CD4-positive, alpha-beta memory T cell (primary cell): ENCODE results near the gene MPV17L2. TPM values are rescaled to one million over a fixed set of nuclear protein-coding genes. Genes with fewer than 3 reads are reported as not detected.

Experiments used
- CTCF ChIA-PET: fragments of 350-600 bp; sonication (Branson Sonifier 250); formaldehyde crosslinking; loops from one replicate; lab custom pipeline; 2021; ENCODE audit warnings: inconsistent platforms; ENCODE audit not compliant: partially characterized antibody; lab: Charles Lee
- POLR2A ChIA-PET: fragments of 350-600 bp; sonication (Branson Sonifier 250); formaldehyde crosslinking; loops from one replicate; lab custom pipeline; 2021; ENCODE audit not compliant: partially characterized antibody; lab: Charles Lee
- DNase-seq, 5 donors: peaks; one replicate each; pipeline versions ENCODE4 v3.0.0 to v3.0.0-alpha.2; 2020 to 2022; ENCODE audit warnings: mixed read lengths in 1 of 5
- H3K27ac ChIP-seq: one replicate; pipeline ENCODE4 v1.7.0; 2013; ENCODE audit warnings: low read depth, low read length
- H3K27me3 ChIP-seq: 2 replicates; pipeline ENCODE4 v1.7.0; 2013; ENCODE audit warnings: mild to moderate bottlenecking, low read length, moderate library complexity; ENCODE audit not compliant: insufficient read depth
- H3K36me3 ChIP-seq: 2 replicates; pipeline ENCODE4 v1.7.0; 2013; ENCODE audit warnings: mild to moderate bottlenecking, low read length, moderate library complexity; ENCODE audit not compliant: insufficient read depth
- H3K4me1 ChIP-seq: 2 replicates; pipeline ENCODE4 v1.7.0; 2013; ENCODE audit warnings: mild to moderate bottlenecking, low read length, moderate library complexity; ENCODE audit not compliant: insufficient read depth
- H3K4me3 ChIP-seq, 2 donors: one replicate each; pipeline ENCODE4 v1.7.0; 2013; ENCODE audit warnings: low read length in 2 of 2, mild to moderate bottlenecking in 1 of 2
- H3K9me3 ChIP-seq, 2 donors: one replicate each; pipeline ENCODE4 v1.7.0; 2013; ENCODE audit warnings: low read length in 2 of 2, control low read depth in 1 of 2; ENCODE audit not compliant: control insufficient read depth in 1 of 2
- H3K27ac Mint-ChIP-seq, 7 donors: one replicate each; pipeline ENCODE4 v1.8.0; 2020 to 2021; ENCODE audit warnings: mixed read lengths in 7 of 7, mild to moderate bottlenecking in 6 of 7, inconsistent platforms in 3 of 7, moderate library complexity in 3 of 7
- H3K27me3 Mint-ChIP-seq, 2 donors: one replicate each; pipeline ENCODE4 v1.8.0; 2020 to 2021; ENCODE audit warnings: mixed read lengths in 2 of 2
- H3K36me3 Mint-ChIP-seq, 2 donors: one replicate each; pipeline ENCODE4 v1.8.0; 2020 to 2021; ENCODE audit warnings: mixed read lengths in 2 of 2, inconsistent platforms in 1 of 2, mild to moderate bottlenecking in 1 of 2
- H3K4me1 Mint-ChIP-seq, 4 donors: one replicate each; pipeline ENCODE4 v1.8.0; 2020 to 2021; ENCODE audit warnings: mixed read lengths in 4 of 4, mild to moderate bottlenecking in 1 of 4
- H3K4me3 Mint-ChIP-seq, 8 donors: one replicate each; pipeline ENCODE4 v1.8.0; 2020 to 2021; ENCODE audit warnings: mixed read lengths in 8 of 8, mild to moderate bottlenecking in 7 of 8, moderate library complexity in 6 of 8, inconsistent platforms in 3 of 8
- H3K9me3 Mint-ChIP-seq, 8 donors: one replicate each; pipeline ENCODE4 v1.8.0; 2020 to 2021; ENCODE audit warnings: mixed read lengths in 8 of 8, mild to moderate bottlenecking in 5 of 8, inconsistent platforms in 3 of 8, moderate library complexity in 1 of 8
- intact Hi-C: fragments of 100-400 bp; cut with micrococcal nuclease; formaldehyde crosslinking; loops from one replicate; pipeline ENCODE4 v1.15.1; 2023
- polyA plus RNA-seq, 2 donors: library from polyadenylated mRNA; unstranded; fragments of 300-500 nt; fragmentation: Illumina TruSeq; gene quantifications; one replicate each; pipeline ENCODE4 v1.2.3, GENCODE V29; 2021
- total RNA-seq, 2 experiments: library from RNA; stranded (reverse); gene quantifications; one replicate each; pipeline ENCODE4 v1.2.3, GENCODE V29; 2021

MPV17L2 gene
- total and polyA plus RNA-seq, 4 experiments from 2014 or later: 7.6 to 13.7 (median 9.1) TPM

- Histone ChIP-seq H3K36me3 (no peaks in the 10 kb centered on the region), H3K27ac (no peak overlapping the region), H3K27me3 (peaks cover 48% of the 10 kb centered on the region), H3K4me3 (no peak overlapping the region), H3K9me3 (no peaks in the 10 kb centered on the region), H3K4me1 (peaks cover 15% of the 10 kb centered on the region)
- Mint-ChIP-seq H3K36me3 (peaks cover 0 to 4% of the 10 kb centered on the region in 2 donors), H3K4me3 (no peak overlapping the region), H3K4me1 (peaks cover 2 to 21% (median 12%) of the 10 kb centered on the region in 4 donors), H3K9me3 (peaks cover 0 to 11% (median 6%) of the 10 kb centered on the region in 8 donors), H3K27ac (no peak overlapping the region), H3K27me3 (peaks cover 57 to 58% of the 10 kb centered on the region in 2 donors)
- intact Hi-C loops: no loop called here
- ChIA-PET POLR2A (no interaction called here), CTCF (interaction anchor here (2.4 kb wide), 1 partner anchor 16 kb away, joined by 6 read pairs; no protein-coding TSS in a partner anchor)
- DNase-seq: no peak
These were observed 36.9 kb downstream of the MPV17L2 start for GRCh38 chr19:18229915-18230314.

GRCh38 chr19:18230941-18231734, 38.1 kb downstream of the MPV17L2 start:
- CTCF ChIA-PET: interaction anchor here (0.7 to 2.4 kb wide), 3 partner anchors 11 to 23 kb away, joined by 3 to 6 read pairs (median 4); no protein-coding TSS in a partner anchor
- H3K27ac ChIP-seq: no peak overlapping the region
- POLR2A ChIA-PET: no interaction called here
- H3K36me3 Mint-ChIP-seq: peaks cover 0 to 4% of the 10 kb centered on the region in 2 donors
- H3K27me3 Mint-ChIP-seq: peaks cover 54 to 59% of the 10 kb centered on the region in 2 donors
- no peaks in the 10 kb centered on the region for H3K9me3 ChIP-seq
- H3K4me3 Mint-ChIP-seq: no peak overlapping the region
- peaks cover 36% of the 10 kb centered on the region for H3K27me3 ChIP-seq
- peaks cover 0 to 10% (median 6%) of the 10 kb centered on the region in 4 donors for H3K4me1 Mint-ChIP-seq
- DNase-seq: no peak
- peaks cover 3% of the 10 kb centered on the region for H3K4me1 ChIP-seq
- H3K36me3 ChIP-seq: no peaks in the 10 kb centered on the region
- peaks cover 0 to 11% (median 6%) of the 10 kb centered on the region in 8 donors for H3K9me3 Mint-ChIP-seq
- no peak overlapping the region for H3K4me3 ChIP-seq
- intact Hi-C loops: no loop called here
- H3K27ac Mint-ChIP-seq: no peak overlapping the region

GRCh38 chr19:18231775-18232174, 38.8 kb downstream of the MPV17L2 start:
- H3K4me3 Mint-ChIP-seq: no peak overlapping the region
- DNase-seq: no peak
- H3K27ac Mint-ChIP-seq: no peak overlapping the region
- Histone ChIP-seq H3K27me3 (peaks cover 35% of the 10 kb centered on the region), H3K9me3 (no peaks in the 10 kb centered on the region), H3K27ac (no peak overlapping the region), H3K4me3 (no peak overlapping the region), H3K4me1 (no peaks in the 10 kb centered on the region), H3K36me3 (no peaks in the 10 kb centered on the region)
- peaks cover 0 to 4% of the 10 kb centered on the region in 2 donors for H3K36me3 Mint-ChIP-seq
- ChIA-PET CTCF (interaction anchor here (0.7 to 2.4 kb wide), 6 partner anchors 9 to 179 kb away, joined by 3 to 6 read pairs (median 3); no protein-coding TSS in a partner anchor), POLR2A (no interaction called here)
- peaks cover 0 to 7% (median 4%) of the 10 kb centered on the region in 4 donors for H3K4me1 Mint-ChIP-seq
- peaks cover 55 to 58% of the 10 kb centered on the region in 2 donors for H3K27me3 Mint-ChIP-seq
- peaks cover 0 to 11% (median 6%) of the 10 kb centered on the region in 8 donors for H3K9me3 Mint-ChIP-seq
- intact Hi-C loops: no loop called here

GRCh38 chr19:18232540-18233223, 39.7 kb downstream of the MPV17L2 start:
- Histone ChIP-seq H3K9me3 (no peaks in the 10 kb centered on the region), H3K4me1 (no peaks in the 10 kb centered on the region), H3K36me3 (no peaks in the 10 kb centered on the region), H3K27me3 (peaks cover 26% of the 10 kb centered on the region), H3K4me3 (no peak overlapping the region), H3K27ac (no peak overlapping the region)
- CTCF ChIA-PET: interaction anchor here (0.6 to 1.5 kb wide), 6 partner anchors 8 to 178 kb away, joined by 3 to 6 read pairs (median 3); no protein-coding TSS in a partner anchor
- intact Hi-C loops: no loop called here
- DNase-seq: no peak
- no peak overlapping the region for H3K4me3 Mint-ChIP-seq
- peaks cover 0 to 4% of the 10 kb centered on the region in 2 donors for H3K36me3 Mint-ChIP-seq
- H3K27ac Mint-ChIP-seq: peak overlapping the region in 1 of 7 donors; percentile 55
- peaks cover 0 to 4% (median under 1%) of the 10 kb centered on the region in 4 donors for H3K4me1 Mint-ChIP-seq
- peaks cover 51 to 52% of the 10 kb centered on the region in 2 donors for H3K27me3 Mint-ChIP-seq
- POLR2A ChIA-PET: interaction anchor here (0.7 kb wide), 1 partner anchor 14 kb away, joined by 4 read pairs; no protein-coding TSS in a partner anchor
- peaks cover 0 to 11% (median 6%) of the 10 kb centered on the region in 8 donors for H3K9me3 Mint-ChIP-seq

- Mint-ChIP-seq H3K9me3 (peaks cover 0 to 11% (median 6%) of the 10 kb centered on the region in 8 donors), H3K4me1 (peaks cover 0 to 4% (median under 1%) of the 10 kb centered on the region in 4 donors), H3K27ac (no peak overlapping the region), H3K36me3 (peaks cover 0 to 4% of the 10 kb centered on the region in 2 donors), H3K4me3 (no peak overlapping the region), H3K27me3 (peaks cover 47% of the 10 kb centered on the region in 2 donors)
- Histone ChIP-seq H3K27ac (no peak overlapping the region), H3K4me1 (no peaks in the 10 kb centered on the region), H3K9me3 (no peaks in the 10 kb centered on the region), H3K36me3 (no peaks in the 10 kb centered on the region), H3K4me3 (no peak overlapping the region), H3K27me3 (peaks cover 25% of the 10 kb centered on the region)
- ChIA-PET CTCF (interaction anchor here (0.6 to 1.3 kb wide), 3 partner anchors 8 to 94 kb away, joined by 3 to 6 read pairs (median 3); no protein-coding TSS in a partner anchor), POLR2A (interaction anchor here (0.6 to 1.1 kb wide), 3 partner anchors 9 to 136 kb away, joined by 3 read pairs; partner anchors contain the start of gene RAB3A)
- peak; percentile 43 to 66 (median 54) for DNase-seq
- intact Hi-C loops: no loop called here
These were observed 40.3 kb downstream of the MPV17L2 start for GRCh38 chr19:18233224-18233825.

GRCh38 chr19:18234194-18234593, 41.2 kb downstream of the MPV17L2 start:
- DNase-seq: no peak
- Mint-ChIP-seq H3K4me3 (no peak overlapping the region), H3K27ac (no peak overlapping the region), H3K4me1 (peaks cover 0 to 4% (median under 1%) of the 10 kb centered on the region in 4 donors), H3K27me3 (peaks cover 47 to 50% of the 10 kb centered on the region in 2 donors), H3K36me3 (peaks cover 0 to 4% of the 10 kb centered on the region in 2 donors), H3K9me3 (peaks cover 0 to 11% (median 6%) of the 10 kb centered on the region in 8 donors)
- ChIA-PET POLR2A (interaction anchor here (1.1 kb wide), 1 partner anchor 30 kb away, joined by 3 read pairs; the partner anchor contains the start of gene RAB3A), CTCF (interaction anchor here (1.3 kb wide), 1 partner anchor 10 kb away, joined by 6 read pairs; no protein-coding TSS in a partner anchor)
- intact Hi-C loops: no loop called here
- Histone ChIP-seq H3K4me1 (no peaks in the 10 kb centered on the region), H3K27ac (no peak overlapping the region), H3K36me3 (no peaks in the 10 kb centered on the region), H3K9me3 (no peaks in the 10 kb centered on the region), H3K27me3 (peaks cover 25% of the 10 kb centered on the region), H3K4me3 (no peak overlapping the region)
